Left renal pelvis (tissue), 4 donors: ENCODE measurements around the gene NDUFAF2. TPM values are rescaled to one million over a fixed set of nuclear protein-coding genes. Genes with fewer than 3 reads are reported as not detected.
"Not testable (repeated sequence)": the region's sequence is repeated elsewhere in the genome, so short reads cannot be mapped to it uniquely, and the experiment has no call there.

Experiments
- DNase-seq, 4 donors: peaks; one replicate each; pipeline ENCODE4 v3.0.0-alpha.2; 2013; ENCODE audit warnings: low read depth in 4 of 4, low spot score in 3 of 4
- polyA plus RNA-seq, 4 donors: library from polyadenylated mRNA; unstranded; fragments of 120-200 nt; gene quantifications; one replicate each; pipeline ENCODE4 v1.2.1, GENCODE V29; 2013; ENCODE audit not compliant: insufficient read length in 4 of 4

The NDUFAF2 gene, protein sequence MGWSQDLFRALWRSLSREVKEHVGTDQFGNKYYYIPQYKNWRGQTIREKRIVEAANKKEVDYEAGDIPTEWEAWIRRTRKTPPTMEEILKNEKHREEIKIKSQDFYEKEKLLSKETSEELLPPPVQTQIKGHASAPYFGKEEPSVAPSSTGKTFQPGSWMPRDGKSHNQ
- polyA plus RNA-seq = 10 to 100 TPM; 25.3 to 33.7 (median 28.2) TPM

DNA sequence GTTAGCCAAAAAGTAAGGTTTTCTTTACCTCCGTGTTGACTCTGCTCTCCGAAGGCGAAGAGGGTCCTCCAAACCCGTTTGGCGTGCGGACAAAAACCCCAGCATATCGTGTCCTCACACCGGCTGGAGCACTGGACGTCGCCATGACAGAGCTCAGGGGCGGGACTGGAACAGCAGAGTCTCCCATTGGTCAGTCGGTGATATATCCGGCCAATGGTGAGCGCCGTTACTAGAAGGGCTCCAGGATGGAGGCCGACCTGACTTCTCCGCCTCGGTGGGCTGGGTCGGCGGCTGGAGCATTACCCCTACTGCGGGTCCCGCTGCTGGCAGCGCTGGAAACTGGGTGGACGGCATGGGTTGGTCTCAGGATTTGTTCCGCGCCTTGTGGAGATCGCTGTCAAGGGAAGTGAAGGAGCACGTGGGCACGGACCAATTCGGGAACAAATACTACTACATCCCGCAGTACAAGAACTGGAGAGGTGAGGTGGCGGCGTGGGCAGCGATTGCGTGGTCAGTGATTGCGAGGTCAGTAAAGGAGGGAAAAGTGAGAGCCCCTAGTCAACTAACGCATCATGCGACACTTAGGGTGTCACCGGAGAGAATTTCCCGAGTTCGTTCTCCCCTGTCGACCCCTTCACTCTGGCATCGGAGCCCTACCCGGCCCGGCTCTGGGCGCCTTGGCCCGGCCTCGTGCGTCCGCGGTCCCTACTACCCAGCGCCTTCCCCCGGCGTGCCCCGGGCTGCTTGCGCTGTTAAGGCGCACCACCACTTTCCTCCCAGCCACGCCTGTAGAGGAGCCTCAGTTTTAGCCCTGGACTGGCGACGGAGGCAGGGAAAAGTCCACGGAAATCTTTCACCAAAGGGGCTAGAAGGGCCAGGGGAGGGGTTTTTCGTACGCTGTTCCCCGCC lies at the start of gene NDUFAF2, which contains the start of gene ERCC8:
Gene NDUFAF2, plus strand, starts transcription at position 302 of the 909 bp plus-strand sequence. Its CDS starts 51 bp downstream, at position 353.
Gene ERCC8, minus strand, starts transcription at position 167 of the 909 bp plus-strand sequence. Its CDS starts 62 bp downstream, at position 105.
- DNase-seq = peak; percentile 82 to 91 (median 84)

DNA sequence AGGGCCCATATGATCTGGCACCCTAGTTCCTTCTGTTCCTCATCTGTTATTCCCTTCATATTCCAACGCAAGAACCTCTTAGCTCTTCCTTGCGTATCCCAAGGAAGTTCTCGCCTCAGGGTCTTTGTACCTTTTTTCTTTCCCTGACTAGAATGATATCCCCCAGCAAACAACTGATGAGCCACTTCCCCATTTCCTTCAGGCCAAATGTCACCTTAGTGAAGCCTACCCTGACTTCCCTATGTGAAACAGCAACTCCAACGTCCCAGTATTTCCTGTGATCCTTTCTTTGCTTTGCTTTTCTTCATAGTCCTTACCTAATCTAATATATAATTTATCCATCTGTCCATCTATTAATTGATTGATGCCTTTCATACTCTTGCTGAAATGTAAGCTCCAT lies 48.0 kb upstream of the NDUFAF2 start:
- DNase-seq = no peak

DNA sequence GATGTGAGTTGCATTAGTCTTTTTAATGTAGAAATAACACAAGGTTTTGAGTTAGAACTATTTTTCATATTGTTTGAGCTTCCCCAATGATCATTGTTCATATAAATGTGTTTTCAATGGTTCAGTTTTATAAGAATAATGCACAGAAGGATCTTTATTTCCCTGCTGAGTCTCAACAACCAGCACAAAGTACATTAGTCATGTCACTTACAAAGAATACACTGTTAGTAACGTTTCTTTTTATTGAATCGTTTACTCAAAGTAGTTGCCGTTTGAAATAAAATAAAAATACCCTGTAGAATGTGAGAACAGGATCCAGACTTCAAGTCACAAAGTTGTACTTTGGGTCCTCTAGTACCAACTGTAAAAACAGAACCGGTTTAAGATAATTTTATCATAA lies 41.6 kb upstream of the NDUFAF2 start:
- no peak for DNase-seq

DNA sequence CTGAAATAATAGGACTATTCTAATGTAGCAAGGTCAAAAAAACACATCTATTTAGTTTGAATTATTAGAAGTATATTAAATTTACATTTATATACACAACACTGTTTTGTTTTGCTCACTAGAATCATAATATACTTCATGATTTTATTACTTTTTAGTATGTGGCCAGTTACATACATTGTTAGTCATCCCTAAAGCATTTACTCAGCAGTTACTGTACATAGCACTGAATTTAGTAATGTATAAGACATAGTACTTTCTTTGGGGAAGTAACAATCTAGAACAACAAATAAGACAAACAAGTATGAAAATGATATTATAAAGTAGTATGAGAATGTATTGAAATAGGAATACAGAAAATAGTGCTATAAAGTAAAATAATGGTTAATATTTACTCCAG lies 28.4 kb upstream of the NDUFAF2 start:
- no peak for DNase-seq

DNA sequence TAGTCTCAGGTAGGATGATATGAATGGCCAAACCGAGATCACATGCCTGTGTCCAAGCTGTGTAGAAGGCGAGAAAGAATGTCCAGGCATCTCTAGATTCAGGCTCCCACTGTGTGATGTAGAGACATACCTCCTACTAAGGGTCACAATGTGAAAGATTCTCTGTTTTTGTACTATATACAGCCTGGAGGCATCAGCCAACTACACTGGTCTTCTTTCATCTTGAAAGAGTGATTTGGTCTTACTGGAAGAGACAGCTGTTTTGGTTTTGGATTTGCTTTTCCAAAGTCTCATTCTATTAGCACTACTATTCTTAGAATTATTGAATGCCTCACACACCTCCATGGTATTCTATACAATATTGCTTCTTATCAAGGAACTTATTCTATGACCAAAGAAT lies 26.5 kb upstream of the NDUFAF2 start:
- DNase-seq = no peak

DNA sequence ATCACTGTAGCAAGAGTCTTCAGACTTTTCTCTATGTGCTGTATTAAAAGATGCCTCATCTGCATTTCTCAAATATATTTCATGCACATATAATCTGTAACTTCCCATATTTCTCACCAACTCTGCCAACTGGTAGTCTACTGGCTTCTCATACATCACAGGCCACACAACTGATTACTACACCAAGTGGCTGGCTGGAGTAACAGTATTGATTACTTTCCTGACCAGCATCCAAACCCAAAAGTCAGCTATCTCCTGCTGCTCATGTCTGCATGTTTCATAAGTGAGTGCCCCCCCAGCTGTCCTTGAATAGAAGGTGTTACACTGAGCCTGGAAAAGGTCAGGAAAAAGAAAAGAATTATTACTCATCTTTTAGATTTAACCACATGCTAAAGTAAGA lies 17.6 kb upstream of the NDUFAF2 start:
- DNase-seq = no peak

DNA sequence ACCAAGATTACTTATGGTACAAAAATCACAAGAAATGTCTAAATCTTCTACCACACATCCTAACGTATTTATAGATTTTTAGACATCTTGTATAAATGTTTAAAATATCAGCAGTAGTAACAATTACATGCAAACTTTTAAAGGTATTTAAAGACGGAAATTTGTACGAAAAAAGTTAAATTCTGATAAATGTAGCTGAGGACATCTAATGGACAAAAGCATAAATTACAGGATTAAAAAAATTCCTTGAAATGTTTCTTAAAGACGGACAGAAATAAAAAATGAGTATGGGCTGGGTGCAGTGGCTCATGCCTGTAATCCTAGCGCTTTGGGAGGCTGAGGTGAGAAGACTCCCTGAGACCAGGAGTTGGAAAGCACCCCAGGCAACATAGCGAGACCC lies 16.0 kb upstream of the NDUFAF2 start:
- DNase-seq = no peak

DNA sequence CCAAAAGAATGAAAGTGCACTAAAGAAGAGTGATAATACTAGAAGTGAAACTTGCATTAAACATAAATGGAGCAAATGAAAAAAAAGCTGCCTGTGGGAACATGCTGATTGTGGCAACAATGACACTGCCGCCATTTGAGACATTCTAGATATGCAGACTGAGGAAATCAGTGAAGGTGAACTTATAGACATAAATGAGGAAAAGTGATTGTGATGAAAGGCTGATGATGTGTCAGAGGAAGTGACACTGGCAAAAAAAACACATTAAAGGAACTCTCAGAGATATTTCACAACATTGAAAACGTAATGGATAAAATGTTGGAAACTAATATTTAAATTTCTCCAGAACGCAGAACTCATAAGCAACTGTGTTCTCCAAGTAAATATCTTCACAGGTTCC lies 1.4 kb upstream of the NDUFAF2 start:
- no peak for DNase-seq

DNA sequence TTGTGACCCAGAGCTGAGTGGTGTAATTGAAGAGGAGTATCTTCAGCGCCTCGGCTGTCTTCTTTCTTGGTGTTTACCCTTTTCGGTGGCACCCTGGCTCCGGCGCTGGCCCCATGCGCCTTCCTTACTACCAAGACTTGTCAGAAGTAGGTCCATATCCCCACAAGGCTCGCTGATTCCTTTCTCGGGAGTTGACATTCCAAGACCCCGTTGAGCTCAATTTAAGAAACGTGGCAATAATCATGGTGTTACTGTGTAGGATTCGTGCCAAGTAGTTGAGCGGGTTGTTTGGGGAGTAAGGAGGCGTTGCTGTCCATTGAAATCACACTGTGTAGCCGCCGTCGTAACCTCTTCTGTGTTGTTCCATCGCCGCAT lies 795 bp downstream of the NDUFAF2 start:
- DNase-seq = peak in 3 of 4 donors; percentile 20 to 39 (median 35)

DNA sequence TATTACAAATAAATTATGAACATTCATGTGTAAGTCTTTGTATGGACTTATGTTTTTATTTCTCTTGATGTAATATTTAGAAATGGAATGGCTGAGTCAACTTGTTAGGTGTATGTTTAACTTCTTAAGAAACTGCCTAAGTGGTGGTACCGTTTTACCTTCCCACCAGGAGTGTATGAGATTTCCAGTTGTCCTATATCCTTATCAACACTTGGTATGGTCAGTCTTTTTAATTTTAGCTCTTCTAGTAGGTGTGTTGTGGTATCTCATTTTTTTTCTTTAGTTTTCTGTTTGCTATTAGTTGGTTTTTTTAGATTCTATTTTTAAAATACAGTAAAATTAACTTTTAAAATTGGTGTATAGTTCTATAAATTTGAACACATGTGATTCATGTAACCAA lies 3.7 kb downstream of the NDUFAF2 start:
- no peak for DNase-seq

DNA sequence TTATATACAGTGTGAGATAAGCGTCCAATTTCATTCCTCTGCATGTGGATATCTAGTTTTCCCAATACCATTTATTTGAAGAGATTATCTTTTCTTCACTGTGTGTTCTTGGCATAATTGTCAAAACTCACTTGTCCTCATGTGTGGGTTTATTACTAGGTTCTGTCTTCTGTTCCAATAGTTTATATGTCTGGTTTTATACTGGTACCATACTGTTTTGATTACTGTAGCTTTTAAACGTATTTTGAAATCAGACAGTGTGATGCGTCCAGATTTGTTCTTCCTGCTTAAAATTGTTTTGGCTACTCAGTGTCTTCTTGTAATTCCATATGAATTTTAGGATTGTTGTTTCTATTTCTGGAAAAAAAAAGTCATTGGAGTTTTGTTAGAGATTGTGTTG lies 10.2 kb downstream of the NDUFAF2 start:
- DNase-seq = no peak

DNA sequence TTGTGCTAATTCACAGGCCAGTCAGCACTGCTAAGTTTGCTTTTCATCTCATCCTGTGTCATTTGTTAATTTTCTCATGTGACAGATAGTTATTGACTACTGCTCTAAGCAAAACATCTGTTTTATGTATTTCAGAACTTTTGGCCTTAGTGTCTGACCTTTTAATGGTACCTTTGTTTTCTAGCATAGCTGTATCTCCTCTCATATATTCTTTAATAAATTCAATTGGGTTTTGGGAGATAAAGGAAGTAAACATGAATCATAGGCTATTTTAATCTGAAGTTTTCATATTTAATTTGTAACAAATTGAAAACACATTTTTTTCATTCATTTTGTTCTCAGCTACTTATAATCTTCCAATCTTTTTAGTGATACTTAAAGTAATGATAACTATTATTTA lies 13.1 kb downstream of the NDUFAF2 start:
- no peak for DNase-seq

DNA sequence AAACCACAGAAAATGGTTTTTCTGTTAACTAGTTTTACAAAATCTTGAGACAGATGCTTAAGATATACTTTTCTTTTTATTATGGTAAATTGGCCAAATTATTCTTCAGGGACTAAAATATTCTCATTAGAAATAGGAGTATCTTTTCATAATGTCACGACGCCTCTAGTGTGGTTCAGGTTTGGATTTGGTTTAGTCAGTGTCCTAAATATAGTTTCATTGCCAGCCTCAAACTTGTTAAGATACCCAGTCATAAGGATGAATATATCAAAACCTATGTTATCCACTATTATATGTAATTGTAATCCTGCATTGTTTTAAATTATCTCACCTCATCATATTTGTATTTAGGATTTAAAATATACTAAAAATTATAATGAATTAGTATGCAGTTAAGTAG lies 13.7 kb downstream of the NDUFAF2 start:
- no peak for DNase-seq

DNA sequence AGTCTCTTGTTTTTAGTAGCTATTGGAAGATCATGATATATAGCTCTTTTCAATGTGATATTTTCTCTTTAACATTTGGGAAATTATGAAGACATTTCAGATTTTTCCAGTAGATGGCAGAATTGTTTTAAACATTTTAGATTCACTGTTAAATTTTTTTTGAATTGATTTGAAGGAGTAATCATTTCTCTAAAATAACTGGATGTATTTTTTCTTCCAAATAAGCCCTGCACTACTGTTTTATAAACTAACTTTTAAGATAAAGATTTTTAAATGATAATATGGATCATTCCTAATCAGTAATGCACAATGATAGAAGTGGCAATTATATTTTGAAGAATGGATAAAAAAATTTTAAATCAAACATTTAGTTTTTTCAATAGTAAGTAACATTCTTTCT lies 14.2 kb downstream of the NDUFAF2 start:
- no peak for DNase-seq

DNA sequence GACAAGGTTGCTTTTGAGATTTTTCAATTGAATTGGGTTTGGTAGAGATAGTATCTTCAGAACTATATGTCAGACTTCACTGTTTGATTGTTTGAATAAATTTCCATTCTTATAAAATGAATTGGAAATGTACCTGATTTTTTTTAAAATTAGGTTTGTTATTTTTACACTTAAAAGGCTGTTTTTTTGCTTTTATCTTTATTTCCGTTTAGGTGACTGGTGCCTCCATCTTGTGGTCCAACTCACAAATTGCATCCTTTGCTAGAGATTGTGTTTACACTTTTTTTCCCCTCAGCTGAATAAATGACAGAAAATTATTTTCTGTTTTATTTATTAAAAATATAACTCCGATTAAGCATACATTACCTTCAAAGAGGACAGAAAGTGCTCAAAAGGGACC lies 15.6 kb downstream of the NDUFAF2 start:
- no peak for DNase-seq

DNA sequence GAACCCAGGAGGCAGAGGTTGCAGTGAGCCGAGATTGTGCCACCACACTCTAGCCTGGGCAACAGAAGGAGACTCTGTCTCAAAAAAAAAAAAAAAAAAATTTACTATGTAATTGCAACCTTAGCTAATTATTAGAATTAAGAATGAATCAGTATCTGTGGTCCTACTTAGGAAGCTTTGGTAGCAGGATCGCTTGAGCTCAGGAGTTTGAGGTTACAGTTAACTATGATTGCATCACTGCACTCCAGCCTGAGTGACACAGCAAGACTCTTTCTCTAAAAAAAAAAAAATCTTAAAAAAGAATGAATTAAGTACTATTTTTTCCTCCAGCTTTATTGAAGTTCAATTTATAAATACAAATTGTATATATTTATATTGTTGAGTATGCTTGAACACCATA lies 16.7 kb downstream of the NDUFAF2 start:
- no peak for DNase-seq

DNA sequence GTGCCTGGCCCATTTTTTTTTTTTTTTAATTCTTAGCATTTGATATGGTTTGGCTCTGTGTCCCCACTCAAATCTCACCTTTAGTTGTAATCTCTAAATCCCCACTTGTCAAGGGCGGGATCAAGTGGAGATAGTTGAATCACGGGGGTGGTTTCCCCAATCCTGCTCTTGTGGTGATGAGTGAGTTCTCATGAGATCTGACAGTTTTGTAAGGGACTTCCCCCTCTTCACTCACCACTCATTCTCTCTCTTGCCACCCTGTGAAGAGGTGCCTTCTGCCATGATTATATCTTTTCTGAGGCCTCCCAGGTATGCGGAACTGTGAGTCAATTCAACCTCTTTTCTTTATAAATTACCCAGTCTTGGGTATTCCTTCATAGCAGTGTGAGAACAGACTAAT lies 27.2 kb downstream of the NDUFAF2 start:
- no peak for DNase-seq

DNA sequence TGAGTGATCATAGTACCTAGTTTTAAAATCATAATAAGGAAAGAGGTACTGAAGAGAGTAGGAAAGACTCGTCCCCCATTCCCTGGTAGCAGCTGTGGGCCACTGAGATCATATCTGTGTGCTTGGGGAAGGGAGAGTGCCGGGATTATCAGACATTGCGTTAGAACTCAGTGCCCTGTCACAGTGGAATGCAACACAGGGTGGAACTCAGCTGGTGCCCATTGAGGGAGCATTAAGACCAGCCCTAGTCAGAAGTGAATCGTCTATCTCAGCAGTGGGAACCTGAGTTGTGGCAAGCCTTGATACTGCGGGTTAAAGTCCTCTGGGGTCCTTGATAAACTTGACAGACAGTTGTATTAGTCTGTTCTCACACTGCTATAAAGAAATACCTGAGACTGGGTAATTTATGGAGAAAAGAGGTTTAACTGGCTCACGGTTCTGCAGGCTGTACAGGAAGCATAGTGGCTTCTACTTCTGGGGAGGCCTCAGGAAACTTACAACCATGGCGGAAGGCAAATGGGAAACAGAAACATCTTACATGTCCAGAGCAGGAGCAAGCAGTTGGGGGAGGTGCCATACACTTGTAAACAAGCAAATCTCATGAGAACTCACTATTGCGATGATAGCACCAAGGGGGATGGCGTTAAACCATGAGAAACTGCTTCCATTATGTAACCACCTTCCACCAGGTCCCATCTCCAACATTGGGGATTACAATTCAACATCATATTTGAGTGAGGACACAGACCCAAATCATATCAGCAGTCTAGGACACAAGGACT lies 33.1 kb downstream of the NDUFAF2 start:
- no peak for DNase-seq

DNA sequence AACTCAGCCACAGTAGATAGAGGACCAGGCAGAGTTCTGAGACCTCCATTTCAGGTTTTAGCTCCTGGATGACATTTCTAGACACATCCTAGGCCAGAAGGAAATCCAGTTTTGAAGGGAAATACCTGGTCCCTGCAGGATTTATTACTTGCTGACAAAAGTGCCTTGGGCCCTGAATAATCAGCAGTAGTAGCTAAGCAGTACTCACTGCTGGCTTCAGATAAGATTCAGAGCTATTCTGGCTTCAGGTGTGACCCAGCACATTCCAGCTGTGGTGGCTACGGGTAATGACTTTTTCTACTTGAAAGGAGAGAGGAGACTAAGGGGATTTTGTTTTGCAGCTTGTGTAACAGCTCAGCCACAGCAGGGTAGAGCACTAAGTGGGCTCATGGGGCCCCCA lies 34.0 kb downstream of the NDUFAF2 start:
- no peak for DNase-seq

DNA sequence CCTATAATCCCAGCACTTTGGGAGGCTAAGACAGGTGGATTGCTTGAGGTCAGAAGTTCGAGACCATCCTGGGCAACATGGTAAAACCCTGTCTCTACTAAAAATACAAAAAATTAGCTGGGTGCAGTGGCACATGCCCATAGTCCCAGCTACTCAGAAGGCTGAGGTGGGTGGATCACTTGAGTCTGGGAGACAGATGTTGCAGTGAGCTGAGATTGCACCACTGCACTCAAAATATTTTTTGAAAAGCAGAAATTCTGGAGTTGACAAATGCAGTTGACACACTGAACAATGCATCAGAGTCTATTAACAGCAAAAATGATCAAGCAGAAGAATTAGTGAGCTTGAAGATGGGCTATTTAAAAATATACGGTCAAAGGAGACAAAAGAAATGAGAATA lies 35.5 kb downstream of the NDUFAF2 start:
- no peak for DNase-seq

DNA sequence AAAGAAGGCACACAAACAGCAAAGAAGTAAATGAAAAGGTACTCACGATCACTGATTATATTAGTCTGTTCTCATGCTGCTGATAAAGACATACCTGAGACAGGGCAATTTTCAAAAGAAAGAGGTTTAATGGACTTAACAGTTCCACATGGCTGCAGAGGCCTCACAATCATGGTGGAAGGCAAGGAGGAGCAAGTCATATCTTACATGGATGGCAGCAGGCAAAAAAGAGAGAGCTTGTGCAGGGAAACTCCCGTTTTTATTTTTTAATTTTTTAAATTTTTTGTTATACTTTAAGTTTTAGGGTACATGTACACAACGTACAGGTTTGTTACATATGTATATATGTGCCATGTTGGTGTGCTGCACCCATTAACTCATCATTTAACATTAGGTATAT lies 37.1 kb downstream of the NDUFAF2 start:
- DNase-seq = not testable (repeated sequence)
